ENCODE measurements around the gene ECM1.

The ECM1 gene

DNA sequence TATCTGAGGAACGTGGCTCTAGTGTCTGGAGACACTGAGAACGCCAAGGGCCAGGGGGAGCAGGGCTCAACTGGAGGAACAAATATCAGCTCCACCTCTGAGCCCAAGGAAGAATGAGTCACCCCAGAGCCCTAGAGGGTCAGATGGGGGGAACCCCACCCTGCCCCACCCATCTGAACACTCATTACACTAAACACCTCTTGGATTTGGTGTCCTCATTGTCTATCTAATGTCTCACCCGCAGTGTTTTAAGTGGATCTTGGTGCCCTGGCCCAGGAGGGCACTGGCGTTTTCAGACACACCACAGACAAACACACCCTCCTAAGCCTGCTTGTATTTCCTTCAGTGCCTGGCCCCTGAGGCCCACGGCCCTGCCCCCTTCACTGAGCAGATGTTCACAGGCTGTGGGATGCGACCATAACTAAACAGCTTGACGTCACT lies 5.5 kb downstream of the ECM1 start:
- no peak for DNase-seq

DNA sequence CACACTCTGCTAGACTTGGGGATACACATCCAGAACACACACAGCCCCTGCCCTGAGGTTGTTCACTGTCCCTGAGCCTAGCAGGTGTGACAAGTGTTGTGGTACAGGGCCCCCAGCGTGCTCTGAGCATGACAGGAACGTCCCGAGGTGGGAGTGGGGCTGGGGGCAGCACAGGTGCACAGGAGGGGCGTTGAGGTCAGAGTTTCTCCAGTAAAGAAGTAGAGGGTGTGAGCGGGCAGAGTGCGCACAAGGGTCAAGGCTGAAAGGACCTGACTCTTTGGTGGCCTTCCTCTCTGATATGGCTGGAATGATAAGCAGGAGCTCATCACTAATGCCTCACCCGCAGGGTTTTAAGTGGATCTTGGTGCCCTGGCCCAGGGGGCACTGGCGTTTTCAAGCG lies 6.4 kb downstream of the ECM1 start:
- no peak for DNase-seq

DNA sequence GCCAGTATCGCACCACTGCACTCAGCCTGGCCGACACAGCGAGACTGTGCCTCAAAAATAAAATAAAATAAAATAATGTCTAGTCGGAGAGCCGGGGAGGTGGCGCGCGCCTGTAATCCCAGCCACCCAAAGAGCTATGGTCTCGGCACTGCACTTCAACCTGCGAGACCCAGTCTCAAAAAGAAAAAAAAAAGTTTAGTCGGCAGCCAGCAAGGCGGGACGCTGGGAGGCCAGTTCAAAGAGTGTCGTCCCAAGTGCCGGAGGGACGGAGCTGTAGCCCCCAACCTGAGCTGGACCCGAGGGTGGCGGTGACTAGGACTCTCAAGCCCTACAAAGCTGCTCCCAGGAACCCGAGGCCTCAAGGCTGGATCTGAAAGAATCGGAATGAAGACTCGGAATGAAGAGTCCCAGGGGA lies 7.0 kb downstream of the ECM1 start:
- no peak for DNase-seq

DNA sequence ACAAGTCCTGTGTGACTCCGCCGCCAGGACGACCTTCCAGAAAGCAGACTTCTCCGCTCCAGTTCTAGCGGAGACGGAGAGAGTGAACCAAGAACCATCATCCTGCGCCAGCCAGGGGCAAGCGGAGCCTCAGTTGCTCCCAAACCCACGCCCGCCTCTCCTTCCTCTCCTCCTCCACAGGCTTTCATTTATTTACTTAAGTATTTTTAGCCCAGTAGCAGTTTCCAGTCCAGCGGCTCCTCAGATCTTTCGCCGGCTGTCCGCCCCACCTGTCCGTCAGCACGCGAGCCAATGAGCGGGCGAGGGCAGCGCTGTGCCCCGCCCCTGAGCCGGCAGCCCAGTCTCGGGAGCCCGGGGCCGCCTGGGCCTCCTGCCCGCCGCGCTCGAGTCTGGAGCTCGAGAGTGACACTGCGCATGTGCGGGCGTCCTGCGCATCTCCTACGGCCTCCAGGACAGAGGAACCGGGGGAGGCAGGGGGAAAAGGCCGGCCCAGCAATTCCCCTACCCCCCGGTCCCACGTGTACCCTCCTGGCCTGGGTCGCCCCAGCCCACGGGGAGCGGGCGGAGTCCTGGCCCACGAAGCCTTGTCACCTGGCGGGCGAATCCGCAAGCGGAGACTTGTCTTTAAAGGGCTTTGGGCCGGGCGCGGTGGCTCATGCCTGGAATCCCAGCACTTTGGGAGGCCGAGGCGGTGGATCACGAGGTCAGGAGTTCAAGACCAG lies 7.6 kb downstream of the ECM1 start, which contains the start of gene FALEC:
Gene FALEC, plus strand, starts transcription at position 425 of the 722 bp plus-strand sequence.
- DNase-seq: peak; percentile 91

DNA sequence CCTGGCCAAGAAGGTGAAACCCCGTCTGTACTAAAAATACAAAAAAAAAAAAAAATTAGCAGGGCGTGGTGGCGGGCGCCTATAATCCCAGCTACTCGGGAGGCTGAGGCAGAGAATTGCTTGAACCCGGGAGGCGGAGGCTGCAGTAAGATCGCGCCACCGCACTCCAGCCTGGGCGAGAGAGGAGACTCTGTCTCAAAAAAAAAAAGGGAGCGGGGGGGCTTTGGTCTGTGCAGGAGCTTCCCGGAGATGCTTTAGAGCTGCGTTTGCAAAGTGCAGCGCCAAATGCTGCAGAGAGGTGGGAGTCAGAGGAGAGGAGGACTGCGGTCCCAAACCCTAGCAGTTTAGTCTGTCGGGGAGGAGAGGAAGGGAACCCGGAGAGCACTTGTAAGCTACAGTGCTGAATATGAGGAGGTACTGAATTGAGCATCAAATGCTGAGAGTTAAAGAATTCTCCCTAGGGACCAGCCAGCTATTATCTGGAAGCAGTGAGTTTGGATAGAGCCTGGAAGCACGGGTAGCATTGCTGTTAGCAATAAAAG lies 8.2 kb downstream of the ECM1 start:
- DNase-seq: no peak

DNA sequence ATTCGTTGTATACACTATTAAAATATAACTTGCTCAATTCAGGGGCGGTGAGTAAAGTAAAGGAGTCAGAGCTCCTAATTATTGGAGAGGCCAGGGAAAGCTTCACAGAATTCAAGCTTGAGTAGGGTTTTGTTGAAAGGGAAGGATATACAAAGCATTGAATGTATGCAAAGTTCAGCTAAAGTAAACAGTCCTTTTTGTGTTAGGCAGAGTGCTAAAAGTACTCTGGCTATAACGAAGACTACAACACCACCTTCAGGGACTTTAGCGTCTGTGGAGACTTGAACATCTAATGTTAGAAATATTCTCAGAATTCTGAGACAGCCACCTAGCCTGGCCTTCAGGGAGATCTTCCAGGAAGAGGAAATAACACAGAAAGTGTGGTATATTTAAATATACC lies 8.7 kb downstream of the ECM1 start:
- DNase-seq: no peak

DNA sequence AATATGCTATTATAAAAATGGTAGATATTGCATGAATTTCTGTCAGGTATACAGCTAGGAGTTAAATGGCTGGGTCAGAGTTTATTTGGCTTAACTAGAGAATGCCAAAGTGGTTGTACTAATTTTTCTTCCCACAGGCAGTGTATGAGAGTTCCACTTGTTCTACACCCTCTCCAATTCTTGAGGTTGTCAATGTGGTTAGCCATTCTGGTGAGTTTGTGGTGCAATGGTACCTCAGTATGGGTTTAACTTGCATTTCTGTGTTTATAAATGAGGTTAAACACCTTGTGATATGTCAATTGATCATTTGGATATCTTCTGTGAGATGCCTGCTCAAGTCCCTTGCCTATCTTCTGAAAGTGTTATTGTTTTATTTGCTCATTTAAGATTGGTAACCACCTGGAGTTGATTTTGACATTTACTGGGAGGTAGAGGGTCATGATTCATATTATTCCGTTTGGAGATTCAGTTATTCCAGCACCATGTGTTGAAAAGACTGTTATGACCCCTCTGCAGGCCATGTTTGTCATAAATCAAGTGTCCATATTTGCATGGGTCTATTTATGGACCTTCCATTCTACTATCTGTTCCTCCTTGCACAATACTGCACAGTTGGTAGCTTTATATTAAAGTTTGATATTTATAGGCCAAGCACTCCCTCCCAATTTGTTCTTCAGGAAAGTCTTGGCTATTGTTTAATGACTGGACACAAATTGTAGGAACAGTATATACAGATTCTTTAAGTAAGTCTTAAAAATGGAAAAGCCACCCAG lies 13.5 kb downstream of the ECM1 start:
- DNase-seq: no peak

DNA sequence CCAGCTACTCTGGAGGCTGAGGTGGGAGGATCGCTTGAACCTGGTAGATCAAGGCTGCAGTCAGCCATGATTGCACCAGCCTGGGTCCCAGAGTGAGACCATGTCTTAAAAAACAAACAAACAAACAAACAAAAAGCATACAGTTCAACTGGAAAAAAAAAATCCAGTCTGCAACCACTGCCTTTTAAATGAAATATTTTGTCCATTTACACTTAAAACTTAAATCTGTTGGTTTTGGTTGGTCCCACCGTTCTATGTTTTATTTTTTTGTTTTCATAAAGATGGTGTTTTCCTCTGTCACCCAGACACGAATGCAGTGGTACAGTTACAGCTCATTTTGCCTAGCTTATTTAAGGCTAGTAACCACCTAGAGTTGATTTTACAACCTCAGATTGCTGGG lies 17.4 kb downstream of the ECM1 start:
- DNase-seq: no peak

DNA sequence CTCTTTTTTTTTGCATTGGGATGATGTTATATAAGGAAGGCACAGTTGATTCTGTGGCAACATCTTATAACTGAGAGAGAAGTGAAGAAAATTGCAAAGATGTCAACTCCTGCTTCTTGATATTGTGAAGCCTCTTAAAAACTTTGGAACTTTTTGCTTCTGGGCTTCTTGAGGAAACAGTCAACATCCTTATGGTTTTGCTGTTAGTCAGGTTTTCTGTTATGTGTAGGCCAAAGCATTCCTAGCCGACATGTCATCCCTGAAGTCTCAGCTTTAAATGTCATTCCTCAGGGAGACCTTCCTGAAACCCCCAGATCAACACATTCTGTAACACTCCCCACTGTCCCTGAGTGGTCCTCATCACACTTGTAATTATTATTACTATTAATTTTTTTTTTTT lies 20.3 kb downstream of the ECM1 start:
- DNase-seq: no peak

DNA sequence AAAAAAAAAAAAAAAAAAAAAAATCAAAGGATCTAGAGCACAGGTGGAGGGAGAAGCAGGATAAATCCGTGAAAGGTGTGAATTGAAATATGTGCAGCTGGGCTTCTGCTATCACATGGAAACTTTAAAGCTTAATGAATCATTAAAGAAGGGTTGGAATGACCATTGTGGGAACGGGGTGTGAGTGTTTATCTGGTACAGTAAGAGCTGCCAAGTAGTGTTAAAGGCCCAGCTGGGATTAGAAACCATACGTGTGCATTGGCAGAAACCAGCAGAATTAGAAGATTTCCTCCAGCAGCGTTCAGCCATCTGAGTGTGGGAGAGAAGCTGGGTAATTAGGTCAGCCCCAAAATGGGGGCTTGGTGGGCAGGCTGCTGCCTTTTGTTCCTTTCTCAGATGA lies 21.1 kb downstream of the ECM1 start:
- no peak for DNase-seq

DNA sequence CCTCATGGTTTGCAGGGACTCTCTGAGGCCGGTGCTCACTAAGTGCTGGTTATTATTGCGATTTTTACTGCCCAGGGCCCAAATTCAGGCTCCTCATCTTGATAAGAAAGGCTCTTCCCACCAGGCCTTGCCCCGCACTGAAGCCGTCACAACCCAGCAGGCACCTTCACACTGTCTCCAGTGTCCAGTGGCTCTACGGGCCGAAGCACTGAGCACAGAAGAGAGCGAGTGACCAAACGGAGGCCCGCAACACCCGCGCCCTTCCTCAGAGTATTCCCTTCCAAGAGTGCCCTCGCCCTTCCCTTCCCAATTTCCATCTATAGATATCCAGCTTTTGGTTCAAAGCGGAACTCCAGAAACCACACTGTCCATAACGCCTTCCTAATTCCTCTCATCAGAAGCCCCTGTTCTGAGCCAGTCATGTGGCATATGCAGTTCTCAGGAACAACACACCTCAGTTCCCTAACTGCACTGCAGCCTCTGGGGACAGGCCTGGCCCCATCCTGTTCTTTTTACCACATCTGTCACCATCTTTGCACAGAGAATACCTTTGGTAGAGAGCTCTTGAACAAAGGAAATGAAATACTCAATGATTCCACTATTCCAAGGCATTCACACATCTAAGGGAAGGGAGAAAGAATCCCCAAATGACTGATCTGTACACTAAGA lies 22.7 kb downstream of the ECM1 start:
- no peak for DNase-seq

DNA sequence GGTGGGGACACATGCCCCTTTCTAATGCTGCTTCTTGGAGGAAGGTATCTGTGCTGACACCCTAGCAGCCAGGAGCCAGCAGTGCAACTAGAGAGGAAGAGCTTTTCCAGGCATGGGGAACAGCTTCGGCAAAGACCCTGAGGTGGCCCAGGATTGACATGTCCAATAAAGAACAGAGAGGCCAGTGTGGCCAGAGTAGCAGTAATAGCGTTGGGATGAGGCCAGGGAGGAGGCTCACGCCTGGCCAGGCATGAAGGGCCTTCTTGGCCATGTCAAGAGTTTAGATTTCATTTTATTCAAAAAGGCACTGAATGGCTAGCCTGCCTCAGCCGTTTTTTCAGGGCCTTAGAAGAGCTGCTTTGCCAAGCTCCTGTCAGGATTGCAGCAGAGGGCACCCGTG lies 25.0 kb downstream of the ECM1 start:
- DNase-seq: no peak

DNA sequence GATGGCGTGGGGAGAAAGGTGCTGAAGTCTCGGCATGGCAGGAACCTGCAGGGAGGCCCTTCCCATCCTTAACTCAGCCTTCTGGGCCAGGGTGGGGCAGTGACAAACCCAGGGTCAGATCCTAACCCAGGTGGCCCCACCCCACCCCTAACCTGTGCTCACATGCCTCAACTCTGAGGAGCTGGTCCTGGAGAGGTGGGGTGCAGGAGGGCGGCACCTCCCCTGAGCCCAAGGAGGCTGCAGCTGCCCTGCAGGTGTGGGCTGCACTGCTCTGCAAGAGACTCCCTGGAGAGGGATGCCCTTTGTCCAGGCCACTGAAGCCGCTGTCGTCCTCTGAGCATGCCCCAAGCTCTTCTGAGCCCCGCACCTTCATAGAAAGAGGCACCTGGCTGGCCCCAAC lies 26.1 kb downstream of the ECM1 start:
- DNase-seq: no peak

DNA sequence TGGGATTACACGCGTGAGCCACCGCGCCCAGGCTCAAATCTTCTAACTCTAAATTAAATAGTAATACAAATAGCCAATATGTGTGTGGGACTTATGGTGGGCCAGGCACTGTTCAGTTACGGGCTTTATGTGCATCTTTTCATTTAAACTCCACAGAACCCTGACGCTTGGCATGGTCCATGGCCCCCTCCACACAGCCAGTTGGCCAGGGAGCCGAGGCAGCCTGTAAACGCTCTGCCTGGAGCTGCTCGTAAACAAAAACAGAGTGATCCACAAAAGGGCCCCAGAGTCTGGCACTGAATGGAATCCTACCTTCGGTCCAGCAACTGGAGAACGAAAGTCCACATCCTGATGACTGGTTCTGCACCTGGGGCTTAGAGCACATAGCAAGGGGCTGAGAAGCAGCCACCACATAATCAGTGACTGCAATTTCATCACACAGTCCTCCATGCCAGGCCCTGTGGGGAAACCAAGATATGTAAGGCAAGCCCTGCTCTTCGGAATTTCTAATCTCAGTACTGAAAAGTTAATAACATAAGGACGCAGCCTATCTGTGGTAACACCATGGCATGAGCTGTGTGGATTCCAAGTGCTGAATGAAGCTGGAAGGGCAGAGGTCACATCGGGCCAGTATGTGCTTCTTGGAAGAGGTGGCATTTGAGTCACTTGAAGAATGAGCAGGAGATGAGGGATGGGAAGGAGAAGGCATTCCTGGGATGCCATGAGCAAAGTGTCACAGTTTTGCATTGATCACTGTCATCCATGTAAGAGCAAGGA lies 27.8 kb downstream of the ECM1 start:
- DNase-seq: no peak

DNA sequence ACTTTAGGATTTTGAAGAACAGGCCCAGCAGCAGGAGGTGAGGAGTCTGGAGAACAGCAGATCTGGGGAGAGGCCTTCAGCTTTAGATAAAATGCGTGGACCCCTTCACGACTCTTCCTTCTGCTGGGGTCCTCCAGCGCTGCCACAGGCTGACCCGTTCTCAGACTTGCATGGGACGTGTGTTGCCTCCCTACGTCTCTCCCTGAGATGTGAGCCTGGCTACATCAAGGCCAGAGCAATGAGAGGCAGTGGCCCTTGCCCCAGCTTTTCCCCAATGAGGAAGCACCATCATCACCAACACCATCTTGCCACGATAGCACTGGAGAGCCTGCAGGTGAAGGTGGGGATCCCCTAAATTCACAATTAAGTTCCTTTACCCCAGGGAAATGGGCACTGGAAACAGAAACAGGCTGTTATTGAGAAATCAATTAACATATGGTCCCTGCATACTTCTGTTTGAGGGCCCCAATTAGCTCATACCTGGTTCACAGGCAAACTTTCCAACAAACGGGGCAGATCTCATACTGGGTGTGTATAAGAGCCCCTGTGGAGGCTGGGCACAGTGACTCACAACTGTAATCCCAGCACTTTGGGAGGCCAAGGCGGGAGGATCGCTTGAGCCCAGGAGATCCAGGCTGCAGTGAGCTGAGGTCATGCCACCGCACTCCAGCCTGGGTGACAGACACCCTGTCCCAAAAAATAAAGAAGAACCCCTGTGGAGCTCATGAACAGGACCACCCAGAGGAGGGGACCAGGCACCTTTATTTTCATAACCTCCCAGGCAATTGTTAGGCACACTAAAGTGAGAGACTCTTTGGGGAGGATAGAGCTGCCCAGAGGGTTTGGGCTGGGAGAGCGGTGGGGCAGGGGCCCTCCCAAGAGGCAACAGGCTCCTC lies 29.2 kb downstream of the ECM1 start:
- DNase-seq: no peak

DNA sequence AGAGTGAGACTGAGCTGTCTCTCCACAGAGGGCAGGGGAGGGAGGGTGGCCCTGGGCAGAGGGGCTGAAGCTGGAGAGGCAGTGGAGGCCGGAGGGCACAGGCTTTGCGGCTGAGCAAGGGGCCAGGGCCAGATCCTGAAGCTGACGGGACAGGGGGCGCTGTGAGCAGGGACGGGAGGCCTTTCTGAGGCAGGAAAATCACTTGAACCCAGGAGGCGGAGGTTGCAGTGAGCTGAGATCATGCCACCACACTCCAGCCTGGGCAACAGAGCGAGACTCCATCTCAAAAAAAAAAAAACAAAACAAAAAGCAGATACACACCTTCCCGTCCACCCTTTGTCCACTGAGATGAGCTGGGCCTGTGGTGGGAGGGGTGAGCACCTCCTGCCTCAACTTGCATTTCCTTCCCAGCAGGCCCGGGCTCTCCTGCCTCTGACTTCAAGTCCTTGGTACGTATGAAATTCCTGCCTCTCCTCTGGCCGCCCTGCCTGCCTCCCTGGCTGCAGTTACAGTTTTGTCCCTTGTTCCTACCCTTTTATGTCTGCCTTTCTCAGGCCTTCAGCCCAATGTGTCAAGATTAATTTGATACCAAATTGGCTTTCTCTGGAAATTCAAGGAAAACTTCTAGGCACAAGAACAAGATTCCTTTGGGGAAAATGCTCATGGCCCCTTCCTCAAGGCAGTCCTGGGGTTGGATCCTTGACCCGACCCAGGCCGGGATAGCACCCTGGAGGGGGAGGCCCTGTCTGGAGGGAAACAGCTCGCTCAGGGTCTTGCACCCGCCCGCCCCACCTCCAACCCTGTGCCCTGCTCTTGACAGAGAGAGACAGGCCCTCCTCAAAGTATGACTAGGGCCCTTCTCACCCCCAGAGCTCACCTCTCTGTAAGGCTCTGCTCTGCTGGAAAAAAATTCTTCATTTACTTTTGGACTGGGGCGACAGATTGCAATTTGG lies 30.1 kb downstream of the ECM1 start:
- DNase-seq: no peak

DNA sequence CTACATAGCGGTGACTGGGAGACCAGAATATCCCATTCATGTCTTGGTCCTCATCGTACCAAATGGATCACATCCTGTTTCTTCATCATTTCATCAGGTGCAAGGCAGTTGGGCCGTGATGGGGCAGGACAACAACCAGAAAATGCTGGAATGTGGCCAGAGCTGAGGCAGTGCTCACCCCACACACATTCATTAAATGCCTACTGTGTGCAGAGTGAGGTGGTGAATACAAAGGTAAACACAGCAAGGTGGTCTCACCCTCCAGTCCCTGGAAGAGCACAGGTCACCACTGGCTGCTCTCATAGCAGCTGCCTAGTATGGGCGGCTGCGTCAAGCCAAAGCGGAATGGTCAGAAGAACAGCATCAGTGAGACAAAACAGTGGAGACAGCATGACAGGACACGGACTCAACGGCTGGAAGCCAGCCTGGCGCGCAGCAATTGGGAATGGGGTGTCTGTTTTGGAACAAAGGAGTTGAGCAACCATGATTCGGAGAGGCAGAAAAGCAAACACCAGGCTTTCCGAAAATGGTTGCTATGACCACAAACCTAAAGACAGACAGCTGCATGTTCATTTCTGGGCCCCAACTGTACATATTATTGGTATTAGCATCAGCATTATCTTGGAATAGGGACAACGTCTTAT lies 35.7 kb downstream of the ECM1 start:
- peak; percentile 98 for DNase-seq

DNA sequence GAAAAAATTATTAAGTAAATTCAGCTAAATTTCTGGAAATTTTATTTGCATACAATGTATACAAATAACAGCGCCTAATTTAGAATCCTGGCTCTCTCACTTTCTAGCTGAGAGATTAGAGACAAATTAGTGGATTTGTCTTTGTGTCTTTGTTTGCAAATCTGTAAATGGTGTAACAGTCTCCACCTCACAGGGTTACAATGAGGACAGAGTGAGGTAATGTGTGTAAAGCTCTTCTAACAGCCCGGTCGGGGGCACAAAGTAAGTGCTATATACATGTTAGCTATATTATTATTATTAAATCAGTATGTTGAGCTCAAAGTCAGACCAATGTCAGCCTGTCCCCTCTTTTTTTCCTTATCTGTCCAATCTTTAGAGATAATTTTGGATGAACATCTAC lies 36.3 kb downstream of the ECM1 start:
- DNase-seq: peak; percentile 98

DNA sequence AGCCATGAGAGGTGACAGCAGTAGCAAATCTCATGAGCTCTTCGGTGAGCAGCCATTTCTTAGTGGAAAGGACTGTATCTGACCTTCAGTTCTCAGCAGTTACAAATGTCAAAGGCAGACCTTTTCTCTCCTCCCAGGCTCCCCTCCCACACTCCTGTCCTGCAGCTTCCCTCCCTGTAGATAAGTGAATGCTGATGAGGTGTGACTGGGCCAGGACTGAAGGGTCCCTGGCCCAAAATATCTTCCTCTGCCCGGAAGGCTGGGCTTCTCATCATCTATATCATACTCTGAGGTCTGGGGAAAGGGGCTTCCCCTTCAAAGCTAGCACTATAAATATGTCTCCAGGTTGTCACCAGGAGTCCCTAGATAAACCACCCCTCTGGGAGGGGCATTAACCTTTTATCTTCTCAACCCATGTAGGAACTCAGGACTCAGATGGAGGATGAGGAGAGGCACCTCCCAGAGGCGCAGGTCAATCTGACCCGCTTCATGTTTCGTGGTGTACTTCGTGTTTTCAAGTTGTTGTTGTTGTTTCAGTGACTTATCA lies 37.6 kb downstream of the ECM1 start:
- DNase-seq: no peak

Data from NCI-H2081 treated with DMSO at 0.1 percent for 48 hours (cell line).